ENCODE measurements around the gene OLFM2.
A peak's percentile ranks its signal among the peaks of the same experiment; 100 is the strongest.
"Not testable (repeated sequence)": the region's sequence is repeated elsewhere in the genome, so short reads cannot be mapped to it uniquely, and the experiment has no call there.

The OLFM2 gene

GRCh38 chr19:9935506-9936325, 599 bp downstream of the OLFM2 start:
- no peak for DNase-seq (ENCODE audit: low read depth)
- H3K4me3 ChIP-seq (replicated peaks; ENCODE audit: low read depth, low read length), result no peak overlapping the region
- TF ChIP-seq, protein P1, sequence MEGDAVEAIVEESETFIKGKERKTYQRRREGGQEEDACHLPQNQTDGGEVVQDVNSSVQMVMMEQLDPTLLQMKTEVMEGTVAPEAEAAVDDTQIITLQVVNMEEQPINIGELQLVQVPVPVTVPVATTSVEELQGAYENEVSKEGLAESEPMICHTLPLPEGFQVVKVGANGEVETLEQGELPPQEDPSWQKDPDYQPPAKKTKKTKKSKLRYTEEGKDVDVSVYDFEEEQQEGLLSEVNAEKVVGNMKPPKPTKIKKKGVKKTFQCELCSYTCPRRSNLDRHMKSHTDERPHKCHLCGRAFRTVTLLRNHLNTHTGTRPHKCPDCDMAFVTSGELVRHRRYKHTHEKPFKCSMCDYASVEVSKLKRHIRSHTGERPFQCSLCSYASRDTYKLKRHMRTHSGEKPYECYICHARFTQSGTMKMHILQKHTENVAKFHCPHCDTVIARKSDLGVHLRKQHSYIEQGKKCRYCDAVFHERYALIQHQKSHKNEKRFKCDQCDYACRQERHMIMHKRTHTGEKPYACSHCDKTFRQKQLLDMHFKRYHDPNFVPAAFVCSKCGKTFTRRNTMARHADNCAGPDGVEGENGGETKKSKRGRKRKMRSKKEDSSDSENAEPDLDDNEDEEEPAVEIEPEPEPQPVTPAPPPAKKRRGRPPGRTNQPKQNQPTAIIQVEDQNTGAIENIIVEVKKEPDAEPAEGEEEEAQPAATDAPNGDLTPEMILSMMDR (IDR thresholded peaks at IDR 0.05; ENCODE audit: low read length, missing control alignments), result no peak

- H3K4me3 ChIP-seq (replicated peaks; ENCODE audit: low read depth, low read length), result no peak overlapping the region
- DNase-seq (ENCODE audit: low read depth), result peak; percentile 73
Measured at GRCh38 chr19:9934132-9934950, 2.0 kb downstream of the OLFM2 start.

DNA sequence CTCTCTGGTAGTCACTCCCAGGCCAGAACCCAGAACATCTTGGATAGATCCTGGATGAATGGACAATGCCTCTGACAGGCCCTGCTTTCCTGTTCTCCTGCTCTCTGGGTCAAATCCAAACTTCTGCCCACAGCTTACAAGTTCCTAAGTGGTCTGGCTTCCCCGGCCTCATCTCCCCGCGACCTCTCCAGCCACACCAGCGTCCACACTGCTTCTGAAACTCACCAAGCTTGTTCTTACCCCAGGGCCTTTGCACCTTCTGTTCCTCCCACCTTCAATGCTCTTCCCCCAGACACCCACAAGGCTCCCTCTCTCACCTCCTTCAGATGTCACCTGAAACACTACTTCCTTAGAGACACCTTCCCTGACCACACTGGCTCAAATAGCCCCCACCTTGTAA, 3.5 kb downstream of the OLFM2 start:
- DNase-seq (ENCODE audit: low read depth), result no peak
- no peak overlapping the region for H3K4me3 ChIP-seq (replicated peaks; ENCODE audit: low read depth, low read length)
- TF ChIP-seq, protein P1 (IDR thresholded peaks at IDR 0.05; ENCODE audit: low read length, missing control alignments), result no peak

More at GRCh38 chr19:9934132-9934950, 2.0 kb downstream of the OLFM2 start:
- TF ChIP-seq, protein P1 (IDR thresholded peaks at IDR 0.05; ENCODE audit: low read length, missing control alignments), result peak; percentile 78

- TF ChIP-seq, protein P1 (IDR thresholded peaks at IDR 0.05; ENCODE audit: low read length, missing control alignments), result no peak
- DNase-seq (ENCODE audit: low read depth), result no peak
- H3K4me3 ChIP-seq (replicated peaks; ENCODE audit: low read depth, low read length), result no peak overlapping the region
Measured at GRCh38 chr19:9931629-9932028, 4.7 kb downstream of the OLFM2 start.

DNA sequence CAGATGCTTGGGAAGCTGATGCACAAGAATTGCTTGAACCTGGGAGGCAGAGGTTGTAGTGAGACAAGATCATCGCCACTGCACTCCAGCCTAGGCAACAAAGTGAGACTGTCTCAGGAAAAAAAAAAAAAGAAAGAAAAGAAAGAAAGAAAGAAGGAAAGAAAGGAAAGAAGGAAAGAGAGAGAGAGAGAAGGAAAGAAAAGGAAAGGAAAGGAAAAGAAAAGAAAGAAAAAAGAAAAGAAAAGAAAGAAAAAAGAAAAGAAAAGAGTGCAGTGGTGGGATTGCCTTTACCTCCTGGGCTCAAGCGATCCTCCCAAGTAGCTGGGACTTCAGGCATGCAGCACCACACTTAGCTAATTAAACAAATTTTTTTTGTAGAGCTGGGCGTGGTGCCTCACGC, 12.9 kb downstream of the OLFM2 start:
- no peak for DNase-seq (ENCODE audit: low read depth)
- H3K4me3 ChIP-seq (replicated peaks; ENCODE audit: low read depth, low read length), result no peak overlapping the region
- TF ChIP-seq, protein P1 (IDR thresholded peaks at IDR 0.05; ENCODE audit: low read length, missing control alignments), result no peak

DNA sequence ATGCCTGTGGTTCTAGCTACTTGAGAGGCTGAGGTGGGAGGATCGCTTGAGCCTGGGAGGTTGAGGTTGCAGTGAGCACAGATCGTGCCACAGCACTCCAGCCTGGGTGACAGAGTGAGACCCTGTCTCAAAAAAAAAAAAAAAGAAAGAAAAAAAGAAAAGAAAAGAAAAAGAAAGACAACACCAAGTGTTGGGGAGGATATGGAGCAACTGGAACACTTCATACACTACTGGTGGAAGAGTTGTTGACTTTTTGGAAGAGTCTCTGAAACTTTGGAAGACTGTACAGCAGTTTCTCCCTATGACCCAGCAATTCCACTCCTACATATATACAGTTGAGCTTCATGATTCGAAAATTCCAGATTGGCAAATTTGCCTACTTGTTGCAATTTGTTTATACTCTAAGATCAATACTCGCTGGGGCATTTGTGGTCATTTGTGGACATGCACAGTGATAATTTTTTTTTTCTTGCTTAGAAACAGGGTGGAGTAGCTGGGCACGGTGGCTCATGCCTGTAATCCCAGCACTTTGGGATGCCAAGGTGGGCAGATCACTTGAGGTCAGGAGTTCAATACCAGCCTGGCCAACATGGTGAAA, 13.4 kb downstream of the OLFM2 start:
- not testable (repeated sequence) for DNase-seq (ENCODE audit: low read depth); H3K4me3 ChIP-seq (replicated peaks; ENCODE audit: low read depth, low read length)

GRCh38 chr19:9917321-9917720, 19.0 kb downstream of the OLFM2 start:
- TF ChIP-seq, protein P1 (IDR thresholded peaks at IDR 0.05; ENCODE audit: low read length, missing control alignments), result no peak
- DNase-seq (ENCODE audit: low read depth), result peak; percentile 47
- no peak overlapping the region for H3K4me3 ChIP-seq (replicated peaks; ENCODE audit: low read depth, low read length)

All from fibroblast of pulmonary artery (primary cell).